Measurements from ENCODE around the gene SEPTIN5.
"Not testable (repeated sequence)": the region's sequence is repeated elsewhere in the genome, so short reads cannot be mapped to it uniquely, and the experiment has no call there.

The SEPTIN5 gene

DNA sequence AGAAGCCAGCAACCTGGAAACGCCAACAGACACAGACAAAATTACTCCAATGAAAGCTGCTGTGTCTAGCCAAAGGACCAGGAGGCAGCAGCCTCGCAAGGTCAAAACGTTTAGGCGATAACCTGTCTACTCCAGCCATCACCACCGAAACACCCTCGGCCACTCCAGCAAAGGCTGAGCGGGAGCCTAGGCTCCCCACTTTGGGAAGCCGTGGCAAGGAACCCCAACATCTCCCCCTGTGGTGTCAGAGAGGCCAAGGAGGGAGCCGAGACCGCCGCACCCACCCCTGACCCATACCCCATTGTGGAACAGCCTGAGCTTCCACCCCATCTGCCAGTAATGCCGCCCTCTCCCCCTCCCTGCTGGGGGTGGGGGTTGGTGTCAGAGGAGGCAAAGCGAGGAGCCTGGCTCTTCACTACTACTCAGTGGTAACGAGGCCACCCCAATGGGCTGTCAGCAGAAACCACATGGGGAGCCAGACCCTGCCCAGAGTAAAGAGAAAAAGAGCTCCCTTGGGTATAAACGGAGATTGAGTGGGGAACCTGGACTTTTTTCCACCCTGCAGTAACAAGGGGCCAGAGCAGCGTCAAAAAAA, 33.9 kb upstream of the SEPTIN5 start:
- DNase-seq: no peak

DNA sequence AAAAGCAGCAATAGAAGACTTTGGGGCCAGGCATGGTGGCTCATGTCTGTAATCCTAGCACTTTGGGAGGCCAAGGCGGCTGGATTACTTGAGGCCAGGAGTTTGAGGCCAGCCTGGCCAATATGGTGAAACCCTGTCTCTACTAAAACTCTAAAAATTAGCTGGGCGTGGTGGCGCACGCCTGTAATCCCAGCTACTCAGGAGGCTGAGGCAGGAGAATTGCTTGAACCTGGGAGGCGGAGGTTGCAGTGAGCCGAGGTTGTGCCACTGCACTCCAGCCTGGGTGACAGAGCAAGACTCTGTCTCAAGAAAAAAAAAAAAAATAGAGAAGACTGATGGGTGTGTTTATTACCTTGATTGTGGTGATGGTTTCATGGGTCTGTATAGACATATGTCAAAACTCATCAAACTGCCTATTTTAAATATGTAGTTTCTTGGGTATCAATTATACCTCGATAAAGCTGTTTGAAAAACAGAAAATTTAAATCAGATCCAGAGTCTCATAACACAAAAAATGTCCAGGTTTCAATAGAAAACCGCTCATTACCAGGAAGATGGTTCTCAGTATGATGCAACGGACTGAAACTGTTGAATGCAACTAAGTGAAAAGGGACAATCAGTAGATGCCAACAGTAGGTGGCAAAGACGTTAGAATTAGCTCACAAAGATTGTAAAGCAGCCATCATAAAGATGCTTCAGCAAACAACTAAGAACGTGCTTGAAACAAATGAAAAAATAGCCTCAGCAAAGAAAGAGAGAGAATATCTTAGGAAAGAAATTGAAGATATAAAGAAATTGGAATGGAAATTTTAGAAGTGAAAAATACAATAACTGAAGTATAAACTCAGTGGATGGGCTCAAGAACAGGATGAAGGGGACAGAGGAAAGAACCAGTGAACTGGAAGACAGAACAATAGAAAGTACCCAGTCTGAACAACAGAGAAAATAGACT, 33.1 kb upstream of the SEPTIN5 start:
- DNase-seq: no peak

DNA sequence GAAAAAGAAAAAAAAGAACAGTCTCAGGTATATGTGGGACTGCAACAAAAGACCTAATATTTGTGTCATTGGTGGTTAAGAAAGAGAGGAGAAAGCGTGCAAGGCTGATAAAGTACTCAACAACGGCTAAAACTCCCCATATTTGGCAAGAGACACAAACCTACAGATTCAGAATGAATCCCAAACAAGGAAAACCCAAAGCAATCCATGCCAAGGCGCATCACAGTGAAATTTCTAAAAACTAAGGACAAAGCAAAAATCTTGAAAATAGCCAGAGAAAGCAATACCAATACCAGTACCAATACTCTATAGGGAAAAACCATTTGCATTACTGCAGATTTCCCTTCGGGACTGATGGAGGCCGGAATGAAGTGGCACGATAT, 32.4 kb upstream of the SEPTIN5 start:
- DNase-seq: no peak

DNA sequence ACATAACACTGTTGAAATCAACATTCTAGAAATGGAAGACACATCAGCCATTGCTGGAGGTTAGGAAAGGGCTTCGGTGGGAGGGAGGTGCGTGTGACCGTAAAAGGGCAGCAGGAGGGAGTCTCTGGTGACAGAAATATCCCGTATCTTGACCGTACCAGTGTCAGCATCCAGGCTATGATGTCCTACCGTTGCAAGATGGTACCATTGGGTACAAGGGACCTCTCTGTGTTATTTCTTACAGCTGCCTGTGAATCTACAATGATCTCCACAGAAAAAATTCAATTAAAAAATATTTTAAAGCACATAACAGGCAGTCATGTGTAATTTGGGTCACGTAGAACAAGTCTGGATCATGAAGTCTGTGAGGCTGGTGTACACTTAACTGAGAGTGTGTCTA, 27.4 kb upstream of the SEPTIN5 start:
- DNase-seq: no peak

DNA sequence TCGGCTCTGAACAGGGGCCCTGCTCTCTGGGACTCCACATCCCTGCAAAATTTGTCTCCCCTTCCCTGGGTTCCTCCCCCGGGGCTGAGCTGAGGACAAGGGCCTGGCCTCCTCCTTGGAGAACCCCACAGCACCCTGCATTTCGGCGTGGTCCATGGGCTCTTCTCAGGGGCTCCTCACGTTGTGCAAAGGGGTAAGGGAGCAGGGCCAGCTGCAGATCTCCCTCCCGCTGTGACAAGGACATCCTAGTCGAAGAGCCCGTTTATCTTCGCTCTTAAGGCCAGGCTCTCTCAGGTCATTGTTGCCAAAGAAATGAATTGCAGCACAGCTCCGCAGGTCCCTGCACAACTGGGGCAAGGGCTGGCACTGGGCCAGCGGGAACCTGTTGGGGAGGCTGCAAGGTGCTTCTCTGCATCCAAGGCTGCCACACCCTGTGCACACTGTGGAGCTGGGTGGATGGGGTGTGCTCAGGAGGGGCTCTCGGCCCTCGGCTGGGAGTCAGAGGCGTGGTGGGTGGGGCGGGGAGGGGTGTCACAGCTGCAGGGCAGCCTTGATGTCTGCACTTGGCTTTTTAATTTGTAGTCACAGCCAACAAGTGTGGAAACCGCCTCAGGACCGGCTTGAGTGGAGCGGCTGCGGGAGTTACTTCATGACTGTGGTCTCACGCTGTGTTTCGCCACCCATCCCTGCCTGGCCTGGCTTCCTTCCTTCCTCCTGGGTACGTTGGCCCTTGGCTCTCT, 26.6 kb upstream of the SEPTIN5 start:
- no peak for DNase-seq

DNA sequence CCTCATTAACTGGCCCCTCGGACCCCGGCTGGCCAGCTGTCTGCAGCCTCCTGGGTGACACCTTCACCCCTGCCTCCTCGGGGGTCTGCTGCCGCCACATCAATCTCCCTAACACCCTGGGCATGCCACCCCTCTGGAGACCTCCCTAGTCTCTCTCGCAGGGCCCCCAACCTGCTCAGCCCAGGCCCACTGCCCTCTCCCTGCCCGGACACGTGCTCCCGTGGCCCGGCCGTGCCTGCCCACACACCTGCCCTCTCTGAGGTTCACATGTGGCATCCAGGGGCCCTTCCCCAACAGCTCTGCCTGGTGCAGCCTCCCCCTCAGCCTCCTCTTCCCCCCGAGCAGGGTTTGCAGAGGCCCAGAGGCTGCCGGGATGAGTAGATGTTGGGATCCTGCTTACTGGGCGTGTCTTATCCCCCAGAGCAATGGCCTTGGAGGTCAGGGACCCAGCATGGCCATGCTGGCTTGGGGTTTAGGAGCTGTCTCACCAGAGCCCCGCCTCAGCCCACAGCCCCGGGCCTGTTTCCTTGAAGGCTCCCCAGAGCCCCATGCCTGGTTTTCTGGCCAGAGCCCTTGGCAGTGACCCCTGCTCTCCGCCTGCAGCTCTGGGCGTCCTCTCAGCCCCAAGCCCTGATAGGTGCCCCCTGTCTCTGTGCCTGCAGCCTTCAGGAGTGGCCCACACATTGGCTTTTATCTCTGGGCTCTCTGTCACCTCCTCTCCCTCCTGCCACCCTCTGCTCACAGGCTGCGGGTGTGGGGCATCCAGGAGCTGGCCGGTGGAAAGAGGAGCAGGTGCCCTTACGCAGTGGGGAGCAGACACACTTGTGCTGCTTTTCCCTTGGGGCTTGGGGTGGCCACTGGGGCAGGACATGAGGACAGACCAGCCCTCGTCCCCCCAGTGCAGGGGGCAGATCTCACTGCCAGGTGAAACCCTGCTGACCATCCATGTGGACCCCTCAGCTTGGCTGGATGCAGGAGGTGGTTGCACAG, 25.7 kb upstream of the SEPTIN5 start:
- no peak for DNase-seq

DNA sequence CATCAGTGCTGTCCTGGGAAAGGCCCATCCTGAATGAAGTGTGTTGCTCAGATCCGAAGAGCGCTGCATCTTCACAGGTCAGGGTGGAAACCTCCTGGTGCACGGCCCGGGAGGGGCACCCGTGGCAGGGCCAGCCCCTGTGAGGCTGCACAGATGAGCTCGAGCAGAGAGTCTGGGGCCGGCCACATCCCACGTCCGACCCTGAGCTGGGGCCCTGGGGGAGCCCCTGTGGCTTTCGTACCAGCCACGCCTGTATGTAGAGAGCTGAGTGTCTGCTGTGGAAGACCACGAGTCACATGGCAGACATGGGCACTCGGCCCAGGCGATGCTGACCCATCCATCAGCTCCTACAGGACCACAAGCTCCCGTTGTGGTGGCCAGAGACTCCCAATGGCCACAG, 24.9 kb upstream of the SEPTIN5 start:
- DNase-seq: no peak

DNA sequence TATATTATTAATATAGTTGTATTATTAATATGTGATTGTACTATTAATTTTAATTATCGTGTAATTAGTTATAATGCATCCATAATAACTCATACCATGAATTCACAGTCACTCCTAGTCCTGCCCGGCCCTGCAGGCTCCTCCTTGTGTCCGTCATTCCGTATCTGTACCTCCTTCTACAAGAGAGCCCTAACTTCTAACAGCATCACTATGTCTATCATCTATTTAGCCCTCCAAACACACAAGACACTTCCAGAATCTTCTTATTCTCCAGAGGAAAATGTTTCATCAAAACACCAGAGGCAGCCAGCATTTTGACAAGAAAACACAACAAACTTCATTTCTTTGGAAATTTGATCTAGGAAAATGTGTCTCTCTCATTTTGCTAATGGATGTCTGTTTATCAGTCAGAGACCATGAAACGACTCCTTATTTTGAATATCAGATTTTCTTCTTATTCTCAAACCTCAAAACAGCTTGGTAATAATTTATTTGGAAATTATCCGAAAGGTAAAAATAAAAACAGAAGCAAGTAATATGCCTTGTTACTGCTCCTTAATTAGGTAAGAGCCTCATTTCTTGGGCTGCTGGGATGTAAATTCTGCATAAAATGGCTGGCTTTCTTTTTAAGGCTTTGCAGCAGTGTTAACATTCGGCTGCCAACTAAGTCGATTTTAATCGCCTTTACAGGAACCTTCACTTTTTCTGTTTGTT, 23.1 kb upstream of the SEPTIN5 start:
- no peak for DNase-seq

DNA sequence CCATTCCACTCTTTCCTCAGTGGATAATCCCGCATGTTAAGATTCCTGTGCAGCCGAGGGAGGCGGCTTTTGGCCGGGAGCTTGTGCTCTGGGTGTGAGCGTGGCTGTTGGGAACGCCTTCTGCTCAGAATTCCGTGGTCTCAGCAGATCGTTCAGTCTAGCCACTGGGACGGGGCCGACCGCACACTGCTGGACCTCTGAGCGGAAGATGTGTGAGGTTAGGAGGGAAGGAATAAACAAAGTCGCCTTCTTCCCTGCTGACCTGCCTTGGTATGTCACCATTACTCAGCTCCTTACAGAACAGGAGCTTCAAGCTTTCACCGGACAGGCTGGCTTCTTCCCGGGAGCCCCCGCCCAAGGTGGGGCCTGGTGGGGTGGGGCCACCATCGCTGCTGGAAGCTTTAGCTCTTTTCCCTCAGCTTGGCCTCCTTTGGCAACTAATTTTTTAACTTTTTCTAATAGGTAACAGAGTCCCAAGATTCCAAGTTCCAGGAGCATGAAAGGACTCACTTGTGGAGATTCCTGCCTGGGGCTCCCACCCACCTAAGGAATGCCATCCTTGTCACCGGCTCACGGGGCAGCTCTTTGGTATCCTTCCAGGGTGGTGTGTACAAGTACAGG, 22.5 kb upstream of the SEPTIN5 start:
- DNase-seq: peak in 1 of 58 donors; percentile 29

DNA sequence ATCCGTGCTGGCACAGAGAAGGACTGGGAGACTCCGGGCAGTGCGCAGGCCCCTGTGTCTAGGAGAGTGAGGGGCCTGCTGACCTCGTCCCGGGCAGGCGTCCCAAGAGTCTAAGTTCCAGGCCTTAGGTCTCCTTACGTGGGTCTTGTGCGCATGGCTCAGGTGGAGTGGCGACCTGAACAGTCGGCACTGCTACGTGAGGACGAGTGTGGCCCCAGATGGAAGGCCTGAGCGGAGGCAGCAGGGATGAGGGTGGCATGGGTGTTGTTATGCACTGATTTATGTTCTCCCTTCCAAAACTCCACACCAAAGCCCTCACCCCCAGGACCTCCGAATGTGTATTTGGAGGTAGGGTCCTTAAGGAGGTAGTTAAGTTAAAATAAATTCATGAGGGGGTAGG, 20.7 kb upstream of the SEPTIN5 start:
- DNase-seq: no peak

DNA sequence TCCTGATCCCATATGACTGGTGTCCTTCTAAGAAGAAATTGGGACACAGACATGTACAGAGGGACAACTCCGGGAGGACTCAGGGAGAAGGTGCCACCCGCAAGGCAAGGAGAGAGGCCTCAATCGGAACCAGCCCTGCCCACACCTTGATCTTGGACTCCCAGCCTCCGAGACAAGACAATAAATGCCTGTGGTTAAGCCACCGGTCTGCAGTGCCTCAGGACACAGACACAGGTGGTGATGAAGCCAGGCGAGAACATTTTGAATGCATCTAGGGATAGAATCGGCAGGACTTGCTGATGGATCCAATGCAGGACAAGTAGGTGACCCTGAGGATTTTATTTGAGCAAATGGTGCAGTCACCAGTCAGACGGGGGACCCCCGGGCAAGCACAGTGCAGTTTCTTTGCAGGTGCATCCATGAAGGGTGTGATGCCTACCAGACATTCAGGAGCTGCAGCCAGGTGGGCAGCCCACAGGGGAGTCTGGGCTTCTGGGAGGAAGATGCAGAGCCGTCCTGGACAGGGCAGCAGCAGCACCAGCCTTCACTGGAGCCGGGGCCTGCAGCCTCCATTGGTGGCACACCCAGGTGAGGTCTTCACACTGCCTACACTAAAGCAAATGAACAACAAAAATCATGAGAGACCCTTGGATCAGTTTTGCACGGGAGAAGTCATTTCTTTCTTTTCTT, 20.2 kb upstream of the SEPTIN5 start:
- DNase-seq: no peak

DNA sequence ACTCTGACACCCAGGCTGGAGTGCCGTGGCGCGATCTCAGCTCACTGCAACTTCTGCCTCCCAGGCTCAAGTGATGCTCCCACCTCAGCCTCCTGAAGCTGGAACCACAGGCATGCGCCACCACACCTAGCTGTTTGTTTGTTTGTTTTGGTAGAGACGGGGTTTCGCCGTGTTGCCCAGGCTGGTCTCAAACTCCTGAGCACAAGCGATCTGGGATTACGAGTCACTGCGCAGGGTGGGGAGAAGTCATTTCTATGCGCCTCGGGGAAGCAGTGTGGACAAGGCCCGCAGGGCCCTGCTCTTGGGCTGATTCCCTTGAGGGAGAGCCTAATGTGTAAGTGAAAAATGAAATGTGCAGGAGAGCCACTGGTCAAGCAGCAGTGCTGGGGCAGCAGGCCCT, 19.6 kb upstream of the SEPTIN5 start:
- DNase-seq: no peak

DNA sequence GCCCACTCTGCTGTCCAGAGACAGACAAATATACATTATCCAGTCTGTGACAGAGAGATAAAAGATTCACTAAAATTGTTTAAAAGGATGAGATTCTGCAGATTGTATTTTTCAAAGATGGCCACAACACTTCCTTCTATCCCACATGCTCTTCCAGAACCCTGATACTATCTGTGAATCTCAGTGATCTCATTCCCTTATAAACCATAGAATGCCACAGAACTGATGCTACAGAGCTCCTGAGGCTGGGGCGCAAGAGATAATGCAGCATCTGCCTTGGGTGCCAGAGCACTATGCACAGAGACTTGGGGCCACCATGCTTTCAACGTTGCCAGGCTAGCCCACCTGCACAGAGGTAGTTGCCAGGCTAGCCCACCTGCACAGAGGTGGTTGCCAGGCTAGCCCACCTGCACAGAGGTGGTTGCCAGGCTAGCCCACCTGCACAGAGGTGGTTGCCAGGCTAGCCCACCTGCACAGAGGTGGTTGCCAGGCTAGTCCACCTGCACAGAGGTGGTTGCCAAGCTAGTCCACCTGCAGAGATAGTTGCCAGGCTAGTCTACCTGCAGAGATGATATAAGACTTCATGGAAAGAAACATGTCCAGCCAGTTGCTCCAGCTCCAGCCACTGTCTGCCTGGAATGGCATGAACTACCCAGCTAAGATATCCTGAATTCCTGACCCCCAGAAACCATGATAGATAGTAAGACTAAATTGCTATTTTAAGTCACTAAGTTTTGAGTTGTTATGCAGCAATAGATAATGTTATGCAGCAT, 17.6 kb upstream of the SEPTIN5 start:
- no peak for DNase-seq

DNA sequence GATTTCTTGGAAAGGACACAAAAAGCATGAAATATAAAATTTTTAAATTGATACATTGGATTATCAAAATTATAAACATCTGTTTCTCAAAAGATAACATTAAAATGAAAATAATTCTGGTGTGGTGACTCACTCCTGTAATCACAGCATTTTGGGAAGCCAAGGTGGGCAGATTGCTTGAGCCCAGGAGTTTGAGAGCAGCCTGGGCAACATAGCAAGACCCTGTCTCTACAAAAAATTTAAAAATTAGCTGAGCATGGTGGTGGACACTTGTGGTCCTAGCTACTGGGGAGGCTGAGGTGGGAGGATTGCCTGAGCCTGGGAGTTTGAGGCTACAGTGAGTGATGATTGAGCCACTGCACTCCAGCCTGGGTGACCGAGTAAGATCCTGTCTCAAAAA, 16.4 kb upstream of the SEPTIN5 start:
- not testable (repeated sequence) for DNase-seq

DNA sequence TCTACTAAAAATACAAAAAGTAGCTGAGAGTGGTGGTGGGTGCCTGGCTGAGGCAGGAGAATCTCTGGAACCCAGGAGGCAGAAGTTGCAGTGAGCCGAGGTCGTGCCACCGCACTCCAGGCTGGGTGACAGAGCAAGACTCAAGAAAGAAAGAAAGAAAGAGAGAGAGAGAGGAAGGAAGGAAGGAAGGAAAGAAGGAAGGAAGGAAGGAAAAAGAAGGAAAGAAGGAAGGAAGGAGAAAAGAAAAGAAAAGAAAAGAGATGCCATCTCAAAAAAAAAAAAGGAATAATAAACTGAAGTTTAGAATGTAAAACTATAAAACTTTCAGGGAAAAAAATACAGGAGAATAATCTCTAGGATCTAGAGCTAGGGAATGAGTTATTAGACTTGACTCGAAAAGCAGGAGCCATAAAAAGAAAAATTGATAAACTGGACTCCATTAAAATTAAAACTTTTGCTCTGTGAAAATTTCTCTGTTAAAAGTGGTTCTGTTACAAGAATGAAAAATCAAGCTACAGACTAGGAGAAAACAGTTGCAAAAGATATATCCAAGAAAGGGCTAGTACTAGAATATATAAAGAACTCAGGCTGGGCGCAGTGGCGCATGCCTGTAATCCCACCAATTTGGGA, 13.4 kb upstream of the SEPTIN5 start:
- no peak for DNase-seq

DNA sequence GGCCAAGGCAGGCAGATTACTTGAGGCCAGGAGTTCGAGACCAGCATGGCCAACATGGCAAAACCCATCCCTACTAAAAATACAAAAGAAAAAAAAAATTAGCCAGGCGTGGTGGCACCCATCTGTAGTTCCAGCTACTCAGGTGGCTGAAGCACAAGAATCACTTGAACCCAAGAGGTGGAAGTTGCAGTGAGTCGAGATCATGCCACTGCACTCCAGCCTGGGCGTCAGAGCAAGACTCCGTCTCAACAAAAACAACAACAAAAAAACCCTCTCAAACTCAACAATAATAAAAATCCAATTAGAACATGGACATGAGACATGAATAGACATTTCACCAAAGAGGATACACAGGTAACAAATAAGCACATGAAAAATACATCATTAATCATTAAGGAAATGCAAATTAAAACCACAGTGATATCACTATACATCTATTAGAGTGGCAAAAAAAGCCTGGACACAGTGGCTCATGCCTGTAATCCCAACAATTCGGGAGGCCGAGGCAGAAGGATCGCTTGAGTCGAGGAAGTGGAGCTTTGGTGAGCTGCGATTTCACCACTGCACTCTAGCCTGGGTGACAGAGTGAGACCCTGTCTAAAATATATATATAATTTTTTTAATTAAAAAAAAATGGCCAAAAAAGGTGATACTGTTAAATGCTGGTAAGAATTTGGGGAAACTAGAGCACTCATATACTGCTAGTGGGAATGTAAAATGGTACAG, 12.7 kb upstream of the SEPTIN5 start:
- DNase-seq: no peak

DNA sequence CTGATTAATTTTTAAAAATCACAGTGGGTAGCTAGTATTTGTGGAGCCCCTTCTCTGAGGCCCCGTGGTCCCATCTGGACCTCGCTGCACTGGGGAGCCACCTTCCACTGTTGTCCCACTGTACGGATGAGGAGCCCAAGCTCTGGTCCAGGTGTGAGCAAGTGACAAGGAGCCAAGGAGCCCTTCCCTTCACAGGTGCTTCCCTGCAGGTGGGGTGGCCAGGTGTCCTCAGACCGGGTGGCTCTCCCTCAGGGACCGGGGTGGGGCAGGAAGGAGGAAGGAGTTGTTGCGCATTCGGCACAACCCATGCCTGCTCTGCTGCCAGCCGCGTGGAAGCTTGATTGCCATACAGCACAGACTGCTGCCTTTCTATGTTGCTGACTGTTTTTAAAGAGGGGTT, 10.4 kb upstream of the SEPTIN5 start:
- no peak for DNase-seq
